Right atrium auricular region (tissue), 2 donors: ENCODE results near the gene FNIP2. TPM values are rescaled to one million over a fixed set of nuclear protein-coding genes. Genes with fewer than 3 reads are reported as not detected.

ENCODE experiments used
- DNase-seq: peaks from one replicate; pipeline ENCODE4 v3.0.0-alpha.2; 2019; ENCODE audit warnings: low spot score
- H3K27ac ChIP-seq, 2 donors: fragments of 200-600 bp; sonication (generic); 1 replicate in 1 of 2; 2 replicates in 1 of 2; pipeline ENCODE4 v1.5.1; 2016 to 2019
- H3K27me3 ChIP-seq, 2 donors: fragments of 200-600 bp; sonication (generic); one replicate each; pipeline versions ENCODE4 v1.5.1 to v1.6.0; 2017 to 2019
- H3K36me3 ChIP-seq: fragments of 200-600 bp; sonication (generic); one replicate; pipeline ENCODE4 v1.5.1; 2016
- H3K4me1 ChIP-seq, 2 donors: fragments of 200-600 bp; sonication (generic); one replicate each; pipeline versions ENCODE4 v1.5.1 to v1.6.0; 2017 to 2019
- H3K4me3 ChIP-seq, 2 donors: fragments of 200-600 bp; sonication (generic); 1 replicate in 1 of 2; 2 replicates in 1 of 2; pipeline ENCODE4 v1.5.1; 2017 to 2019; ENCODE audit warnings: mild to moderate bottlenecking in 1 of 2, moderate library complexity in 1 of 2
- H3K9me3 ChIP-seq, 2 donors: fragments of 200-600 bp; sonication (generic); one replicate each; pipeline ENCODE4 v1.5.1; 2019
- total RNA-seq, 2 donors: library from RNA; depleted of rRNA; stranded (reverse); fragments of >200 nt; gene quantifications; one replicate each; pipeline ENCODE4 v1.1.0, GENCODE V29; 2016
- TF ChIP-seq, protein P1 (sequence below), 2 donors: fragments of 200-600 bp; sonication (generic); IDR thresholded peaks; one replicate each; pipeline ENCODE4 v1.5.1; 2019; ENCODE audit warnings: antibody characterized with exemption in 2 of 2

The FNIP2 gene
- total RNA-seq, 2 donors from 2014 or later, result 38.3 to 42.4 TPM

DNA sequence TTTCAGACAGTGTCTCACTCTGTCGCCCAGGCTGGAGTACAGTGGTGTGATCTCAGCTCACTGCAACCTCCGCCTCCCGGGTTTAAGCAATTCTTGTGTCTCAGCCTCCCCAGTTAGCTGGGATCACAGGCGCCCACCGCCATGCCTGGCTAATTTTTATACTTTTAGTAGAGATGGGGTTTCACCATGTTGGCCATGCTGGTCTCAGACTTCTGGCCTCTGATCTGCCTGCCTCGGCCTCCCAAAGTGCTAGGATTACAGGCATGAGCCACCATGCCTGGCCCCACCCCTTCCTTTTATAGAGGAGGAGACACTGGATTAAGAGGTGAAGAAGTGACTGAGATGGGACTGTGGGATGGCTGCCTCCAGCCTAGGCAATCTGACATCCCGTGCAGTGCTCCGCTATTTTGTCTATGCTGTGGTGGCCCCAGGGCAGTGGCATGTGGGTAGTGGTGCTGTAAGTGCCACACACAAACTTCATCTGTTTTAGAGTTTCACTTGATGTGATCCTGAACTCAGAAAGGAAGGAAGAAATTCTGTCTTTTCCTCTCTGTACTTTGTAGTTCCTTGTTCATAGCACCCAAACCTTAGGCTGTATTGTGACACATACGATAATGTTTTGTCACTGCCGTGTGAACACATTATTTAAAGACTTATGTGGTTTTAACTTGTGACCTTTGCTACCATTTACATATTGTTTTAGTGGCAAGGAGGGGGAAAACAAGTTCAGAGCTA, 48.9 kb downstream of the FNIP2 start:
- peaks cover 0 to 73% of the 10 kb centered on the region in 2 donors for H3K4me1 ChIP-seq
- no peak overlapping the region for H3K4me3 ChIP-seq
- DNase-seq, result no peak
- H3K27ac ChIP-seq, result peak overlapping the region; percentile 34 to 36
- H3K36me3 ChIP-seq, result no peaks in the 10 kb centered on the region
- H3K9me3 ChIP-seq, result no peaks in the 10 kb centered on the region
- H3K27me3 ChIP-seq, result no peaks in the 10 kb centered on the region
- TF ChIP-seq, protein P1, sequence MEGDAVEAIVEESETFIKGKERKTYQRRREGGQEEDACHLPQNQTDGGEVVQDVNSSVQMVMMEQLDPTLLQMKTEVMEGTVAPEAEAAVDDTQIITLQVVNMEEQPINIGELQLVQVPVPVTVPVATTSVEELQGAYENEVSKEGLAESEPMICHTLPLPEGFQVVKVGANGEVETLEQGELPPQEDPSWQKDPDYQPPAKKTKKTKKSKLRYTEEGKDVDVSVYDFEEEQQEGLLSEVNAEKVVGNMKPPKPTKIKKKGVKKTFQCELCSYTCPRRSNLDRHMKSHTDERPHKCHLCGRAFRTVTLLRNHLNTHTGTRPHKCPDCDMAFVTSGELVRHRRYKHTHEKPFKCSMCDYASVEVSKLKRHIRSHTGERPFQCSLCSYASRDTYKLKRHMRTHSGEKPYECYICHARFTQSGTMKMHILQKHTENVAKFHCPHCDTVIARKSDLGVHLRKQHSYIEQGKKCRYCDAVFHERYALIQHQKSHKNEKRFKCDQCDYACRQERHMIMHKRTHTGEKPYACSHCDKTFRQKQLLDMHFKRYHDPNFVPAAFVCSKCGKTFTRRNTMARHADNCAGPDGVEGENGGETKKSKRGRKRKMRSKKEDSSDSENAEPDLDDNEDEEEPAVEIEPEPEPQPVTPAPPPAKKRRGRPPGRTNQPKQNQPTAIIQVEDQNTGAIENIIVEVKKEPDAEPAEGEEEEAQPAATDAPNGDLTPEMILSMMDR (IDR thresholded peaks at IDR 0.05), result no peak

DNA sequence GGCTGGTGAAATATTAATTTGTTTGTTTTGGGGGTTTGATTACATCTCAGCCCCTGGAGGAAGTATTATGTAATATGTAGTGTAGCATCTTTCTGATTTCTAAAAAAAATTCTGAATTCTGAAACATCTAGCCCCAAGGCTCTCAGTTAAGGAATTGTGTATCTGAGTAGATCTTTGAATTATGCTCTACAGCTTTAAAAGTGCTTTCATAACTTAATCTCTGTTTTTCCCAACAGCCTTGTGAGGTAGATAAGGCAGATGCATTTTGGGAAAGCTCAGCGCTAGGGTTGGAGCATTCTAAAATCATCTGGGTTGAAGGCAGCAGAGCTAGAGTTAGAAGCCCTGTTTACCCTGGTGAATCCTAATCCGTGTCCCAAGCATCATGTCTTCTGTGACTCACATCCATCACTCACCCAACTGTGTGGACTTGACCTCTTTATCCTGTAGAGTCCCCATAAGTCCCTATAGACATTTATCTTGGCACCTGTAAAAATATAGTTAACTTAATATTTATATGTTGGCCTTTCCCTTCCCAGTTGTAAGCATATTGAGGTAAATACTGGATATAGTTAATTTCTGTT, 49.8 kb downstream of the FNIP2 start:
- peaks cover 0 to 72% of the 10 kb centered on the region in 2 donors for H3K4me1 ChIP-seq
- no peaks in the 10 kb centered on the region for H3K27me3 ChIP-seq
- H3K36me3 ChIP-seq, result no peaks in the 10 kb centered on the region
- H3K9me3 ChIP-seq, result no peaks in the 10 kb centered on the region
- DNase-seq, result no peak
- H3K27ac ChIP-seq, result peak overlapping the region; percentile 20 to 36
- H3K4me3 ChIP-seq, result no peak overlapping the region
- TF ChIP-seq, protein P1 (IDR thresholded peaks at IDR 0.05), result no peak

DNA sequence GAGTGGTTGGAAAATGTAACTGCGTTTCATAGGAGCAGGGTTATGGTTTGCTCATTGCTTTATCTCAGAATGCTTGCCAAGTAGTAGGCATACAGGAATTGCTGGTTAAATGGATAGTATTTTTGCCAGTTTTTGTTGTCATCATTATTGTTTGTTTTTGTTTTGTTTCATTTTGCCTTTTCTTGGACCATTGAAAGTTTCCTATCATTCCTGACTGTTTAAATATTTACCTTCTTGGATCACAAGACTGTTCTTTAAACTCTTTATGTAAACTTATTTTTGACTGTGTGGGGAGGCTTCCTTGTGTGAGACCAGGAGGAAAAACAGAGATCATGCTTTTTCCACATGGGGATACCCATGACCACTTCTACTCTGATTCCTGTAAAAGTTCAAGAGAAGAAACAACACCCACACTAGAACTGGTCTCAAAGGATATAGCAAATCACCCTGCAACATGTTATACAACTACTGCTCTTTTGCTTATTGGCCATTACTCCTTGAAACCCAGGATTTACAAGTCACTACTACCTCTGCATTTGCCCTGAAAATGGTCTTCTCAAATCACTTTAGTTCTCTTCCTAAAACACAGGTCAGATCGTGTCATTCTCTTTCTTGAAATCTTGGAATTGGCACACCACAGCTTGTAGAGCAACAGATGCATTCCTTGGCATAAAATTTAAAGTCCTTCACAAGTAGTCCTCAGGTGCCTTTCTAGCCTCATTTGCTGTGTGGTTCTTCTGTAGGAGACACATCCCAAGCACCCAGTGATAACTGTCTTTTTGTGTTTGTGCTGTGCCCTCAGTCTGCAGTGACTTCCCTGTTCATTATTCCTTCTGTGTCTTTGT, 51.3 kb downstream of the FNIP2 start:
- DNase-seq, result no peak
- H3K36me3 ChIP-seq, result no peaks in the 10 kb centered on the region
- no peak overlapping the region for H3K4me3 ChIP-seq
- no peaks in the 10 kb centered on the region for H3K9me3 ChIP-seq
- H3K27me3 ChIP-seq, result no peaks in the 10 kb centered on the region
- H3K27ac ChIP-seq, result peak overlapping the region in 1 of 2 donors; percentile 22
- TF ChIP-seq, protein P1 (IDR thresholded peaks at IDR 0.05), result no peak
- H3K4me1 ChIP-seq, result peaks cover 0 to 72% of the 10 kb centered on the region in 2 donors

DNA sequence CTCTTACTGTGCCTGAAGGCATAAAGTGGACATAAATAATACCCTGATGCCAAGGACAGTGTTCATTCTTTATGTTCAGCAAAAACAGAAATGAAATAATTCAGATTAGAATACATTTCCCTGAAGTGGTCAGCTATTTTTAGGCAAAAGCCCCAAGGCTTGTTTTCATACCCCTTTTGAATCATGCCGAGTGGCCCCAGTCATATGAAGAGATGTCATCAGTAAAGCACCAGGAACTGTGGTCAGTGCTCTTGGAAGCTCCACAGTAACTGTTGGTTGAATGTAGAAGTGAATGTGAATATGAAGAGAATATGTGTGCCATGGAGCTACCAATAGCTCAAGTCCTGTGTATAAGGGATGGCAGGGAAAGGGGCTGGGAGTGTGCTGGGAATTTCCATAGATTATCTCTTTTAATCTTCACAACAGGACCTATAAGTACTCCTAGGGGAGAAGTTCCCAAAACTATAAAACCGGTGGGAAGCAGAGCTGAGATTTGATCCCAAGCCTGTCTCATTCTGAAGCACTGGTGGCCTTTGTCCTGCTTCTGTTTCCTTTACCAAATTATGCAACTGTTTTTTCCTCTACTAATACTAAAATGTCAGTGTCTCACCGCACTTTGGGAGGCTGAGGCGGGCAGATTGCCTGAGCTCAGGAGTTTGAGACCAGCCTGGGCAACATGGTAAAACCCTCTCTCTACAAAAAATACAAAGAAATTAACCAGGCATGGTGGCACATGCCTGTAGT, 52.6 kb downstream of the FNIP2 start:
- TF ChIP-seq, protein P1 (IDR thresholded peaks at IDR 0.05), result no peak
- no peak for DNase-seq
- Histone ChIP-seq H3K9me3 (no peaks in the 10 kb centered on the region), H3K27me3 (no peaks in the 10 kb centered on the region), H3K4me1 (peaks cover 0 to 82% of the 10 kb centered on the region in 2 donors), H3K4me3 (no peak overlapping the region), H3K36me3 (no peaks in the 10 kb centered on the region), H3K27ac (peak overlapping the region; percentile 22 to 36)

DNA sequence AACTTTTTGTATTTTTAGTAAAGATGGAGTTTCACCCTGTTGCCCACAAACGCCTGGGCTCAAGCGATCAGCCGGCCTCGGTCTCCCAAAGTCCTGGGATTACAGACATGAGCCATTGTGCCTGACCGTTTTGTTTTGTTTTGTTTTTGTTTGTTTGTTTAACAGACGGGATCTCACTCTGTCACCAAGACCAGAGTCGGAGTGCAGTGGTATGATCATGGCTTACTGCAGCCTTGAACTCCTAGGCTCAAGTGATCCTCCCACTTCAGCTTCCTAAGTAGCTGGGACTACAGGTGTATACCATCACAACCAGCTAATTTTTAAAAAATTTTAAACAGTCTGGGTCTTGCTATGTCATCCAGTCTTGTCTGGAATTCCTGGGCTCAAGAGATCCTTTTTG, 53.5 kb downstream of the FNIP2 start:
- H3K4me1 ChIP-seq, result peaks cover 0 to 90% of the 10 kb centered on the region in 2 donors

More for the DNA sequence above, 53.5 kb downstream of the FNIP2 start:
- Histone ChIP-seq H3K9me3 (no peaks in the 10 kb centered on the region), H3K27ac (no peak overlapping the region), H3K36me3 (no peaks in the 10 kb centered on the region), H3K27me3 (no peaks in the 10 kb centered on the region), H3K4me3 (no peak overlapping the region)
- no peak for DNase-seq
- TF ChIP-seq, protein P1 (IDR thresholded peaks at IDR 0.05), result no peak
